ENCODE data around the gene IZUMO4. TPM values are rescaled to one million over a fixed set of nuclear protein-coding genes. Genes with fewer than 3 reads are reported as not detected.

Gene IZUMO4
- polyA plus RNA-seq, 1 donor (not counting 4 experiments of a cell fraction or from before 2014, with no cell fraction given): 6.7 TPM

GRCh38 chr19:2058570-2059421 lies 37.9 kb upstream of the IZUMO4 start:
- dilution Hi-C loops (cut with MboI; ENCODE audit: extremely low pct_ligation_motif_present, low sequenced_read_pairs): no loop called here
- no peak for TF ChIP-seq EZH2 (IDR thresholded peaks at IDR 0.05; ENCODE audit: low read length)
- no peak for TF ChIP-seq CTCF (optimal IDR thresholded peaks at IDR 0.05 in 1 of 3, IDR thresholded peaks at IDR 0.05 in 1 of 3, conservative IDR thresholded peaks at IDR 0.05 in 1 of 3; ENCODE audit: extremely low read depth in 1 of 3, insufficient read depth in 2 of 3, low read length in 3 of 3)
- H3K9me3 ChIP-seq (ENCODE audit: control insufficient read depth, low read depth, low read length): no peaks in the 10 kb centered on the region
- no peak overlapping the region for H2AFZ ChIP-seq (ENCODE audit: control insufficient read depth, low read length)
- no peaks in the 10 kb centered on the region for H3K9me1 ChIP-seq (ENCODE audit: control insufficient read depth, extremely low read depth, insufficient read depth, low read length)
- no peaks in the 10 kb centered on the region for H3K79me2 ChIP-seq (ENCODE audit: control insufficient read depth, insufficient read depth, low read length)
- H3K27ac ChIP-seq (ENCODE audit: control insufficient read depth, insufficient read depth, low read length): peak overlapping the region; percentile 95
- H4K20me1 ChIP-seq (ENCODE audit: control insufficient read depth, extremely low read depth, insufficient read depth, low read length): no peaks in the 10 kb centered on the region
- H3K36me3 ChIP-seq (ENCODE audit: control insufficient read depth in 2 of 2, extremely low read depth in 1 of 2, insufficient read depth in 2 of 2, low read length in 2 of 2): no peaks in the 10 kb centered on the region
- H3K9ac ChIP-seq (ENCODE audit: control insufficient read depth, extremely low read depth, insufficient read depth, low read length): peak overlapping the region; percentile 77
- peaks cover 54% of the 10 kb centered on the region for H3K4me1 ChIP-seq (ENCODE audit: control insufficient read depth, extremely low read depth, insufficient read depth, low read length)
- no peaks in the 10 kb centered on the region for H3K27me3 ChIP-seq (ENCODE audit: control insufficient read depth, extremely low read depth, insufficient read depth, low read length)
- H3K4me3 ChIP-seq (ENCODE audit: control insufficient read depth in 2 of 3, extremely low read depth in 1 of 3, insufficient read depth in 2 of 3, low read depth in 1 of 3, low read length in 3 of 3): no peak overlapping the region
- no peak for DNase-seq (ENCODE audit: low read depth, low spot score)
- peak overlapping the region; percentile 64 for H3K4me2 ChIP-seq (ENCODE audit: control insufficient read depth, extremely low read depth, insufficient read depth, low read depth, low read length)
- no peak for FAIRE-seq

- no peaks in the 10 kb centered on the region for H3K79me2 ChIP-seq (ENCODE audit: control insufficient read depth, insufficient read depth, low read length)
- no peak for DNase-seq (ENCODE audit: low read depth, low spot score)
- H3K4me2 ChIP-seq (ENCODE audit: control insufficient read depth, extremely low read depth, insufficient read depth, low read depth, low read length): peak overlapping the region; percentile 64
- peak overlapping the region; percentile 58 for H2AFZ ChIP-seq (ENCODE audit: control insufficient read depth, low read length)
- no peaks in the 10 kb centered on the region for H3K9me1 ChIP-seq (ENCODE audit: control insufficient read depth, extremely low read depth, insufficient read depth, low read length)
- H4K20me1 ChIP-seq (ENCODE audit: control insufficient read depth, extremely low read depth, insufficient read depth, low read length): no peaks in the 10 kb centered on the region
- peaks cover 54% of the 10 kb centered on the region for H3K4me1 ChIP-seq (ENCODE audit: control insufficient read depth, extremely low read depth, insufficient read depth, low read length)
- no peaks in the 10 kb centered on the region for H3K9me3 ChIP-seq (ENCODE audit: control insufficient read depth, low read depth, low read length)
- no peaks in the 10 kb centered on the region for H3K27me3 ChIP-seq (ENCODE audit: control insufficient read depth, extremely low read depth, insufficient read depth, low read length)
- dilution Hi-C loops (cut with MboI; ENCODE audit: extremely low pct_ligation_motif_present, low sequenced_read_pairs): no loop called here
- H3K4me3 ChIP-seq (ENCODE audit: control insufficient read depth in 2 of 3, extremely low read depth in 1 of 3, insufficient read depth in 2 of 3, low read depth in 1 of 3, low read length in 3 of 3): peak overlapping the region in 1 of 3 experiments; percentile 2
- no peaks in the 10 kb centered on the region for H3K36me3 ChIP-seq (ENCODE audit: control insufficient read depth in 2 of 2, extremely low read depth in 1 of 2, insufficient read depth in 2 of 2, low read length in 2 of 2)
- FAIRE-seq: no peak
- no peak for TF ChIP-seq EZH2 (IDR thresholded peaks at IDR 0.05; ENCODE audit: low read length)
- TF ChIP-seq CTCF (optimal IDR thresholded peaks at IDR 0.05 in 1 of 3, IDR thresholded peaks at IDR 0.05 in 1 of 3, conservative IDR thresholded peaks at IDR 0.05 in 1 of 3; ENCODE audit: extremely low read depth in 1 of 3, insufficient read depth in 2 of 3, low read length in 3 of 3): no peak
- H3K27ac ChIP-seq (ENCODE audit: control insufficient read depth, insufficient read depth, low read length): peak overlapping the region; percentile 95
- H3K9ac ChIP-seq (ENCODE audit: control insufficient read depth, extremely low read depth, insufficient read depth, low read length): peak overlapping the region; percentile 77
Observed at GRCh38 chr19:2059422-2060201, 37.1 kb upstream of the IZUMO4 start.

Measured in keratinocyte (primary cell).